Activated CD4-positive, CD25-positive, alpha-beta regulatory T cell (primary cell): ENCODE results near the gene SLC22A6.

Source experiments
- DNase-seq, 4 experiments: peaks; one replicate each; lab custom pipeline; 2025; lab: John Stamatoyannopoulos, UW

The SLC22A6 gene

DNA sequence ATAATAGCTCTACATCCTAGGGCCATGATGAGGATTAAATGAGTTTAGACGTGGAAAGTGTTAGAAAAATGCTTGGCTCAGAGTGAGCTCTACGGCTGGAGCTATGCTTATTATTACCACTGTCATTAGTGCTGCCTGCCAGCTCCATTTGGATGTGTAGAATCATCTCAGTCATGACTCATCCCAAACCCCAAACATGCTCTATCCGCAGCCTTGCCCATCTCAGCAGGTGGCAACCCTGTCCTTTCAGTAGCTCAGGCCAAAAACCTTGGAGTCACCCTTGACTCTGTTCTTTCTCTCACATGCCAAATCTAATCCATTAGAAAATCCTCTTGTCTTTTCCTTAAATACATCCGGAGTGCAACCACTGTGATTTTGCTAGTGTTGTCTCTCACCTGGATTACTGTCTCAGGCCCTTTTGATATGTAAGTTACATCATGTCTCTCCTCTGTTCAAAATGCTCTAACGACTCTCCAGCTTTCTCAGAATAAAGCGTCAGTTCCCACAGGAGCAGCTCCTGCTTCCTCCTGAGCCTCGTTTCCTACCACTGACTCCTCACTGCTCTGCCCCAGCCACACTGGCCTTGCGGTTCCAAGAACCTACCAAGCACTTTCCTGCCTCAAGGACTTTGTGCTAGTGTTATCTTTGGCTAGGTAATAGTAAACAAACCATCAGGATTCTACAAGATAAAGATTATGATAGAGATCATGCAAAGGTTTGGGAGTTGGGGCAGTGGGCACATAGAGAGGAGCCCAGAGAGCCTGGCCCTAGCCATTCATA, 53.1 kb downstream of the SLC22A6 start:
- DNase-seq = no peak

DNA sequence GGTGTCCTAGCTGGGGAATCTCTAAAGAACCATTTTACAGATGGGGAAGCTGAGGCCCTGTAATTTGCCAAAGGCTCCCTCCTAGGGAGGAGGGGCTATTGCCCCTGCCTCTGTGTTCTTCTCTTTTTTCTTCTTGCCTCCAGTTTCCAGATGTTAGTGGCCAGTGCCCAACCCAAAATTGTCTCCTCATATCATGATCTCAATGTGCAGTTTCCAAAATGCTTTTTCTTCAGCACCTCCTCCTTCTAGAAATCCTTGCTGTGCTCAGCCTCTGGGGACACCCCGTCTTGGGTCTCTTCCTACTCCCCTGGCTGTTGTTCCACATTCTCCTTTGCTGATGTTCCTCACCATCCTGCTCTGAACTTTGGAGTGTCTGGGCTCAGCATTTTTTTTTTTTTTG, 54.1 kb downstream of the SLC22A6 start:
- DNase-seq = no peak

DNA sequence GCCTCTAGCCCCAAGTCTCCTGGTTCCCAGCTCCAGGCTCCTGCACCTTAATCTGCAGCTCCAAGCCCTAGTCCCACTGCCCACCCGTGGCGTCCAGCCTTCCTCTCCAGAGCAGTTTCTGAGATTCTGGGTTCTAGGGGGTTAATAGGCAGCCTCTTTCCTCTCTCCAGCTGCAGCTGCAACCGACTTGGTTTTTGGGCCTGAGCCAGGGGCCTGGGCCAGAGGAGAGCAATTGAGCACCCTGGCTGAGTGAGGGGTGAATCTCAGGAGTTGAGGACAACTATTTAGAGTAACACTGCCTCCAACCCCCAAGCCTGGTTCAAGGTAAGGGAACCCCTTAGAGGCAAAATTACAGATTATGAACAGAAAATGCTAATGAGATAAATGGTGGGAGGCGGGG, 54.6 kb downstream of the SLC22A6 start:
- no peak for DNase-seq

DNA sequence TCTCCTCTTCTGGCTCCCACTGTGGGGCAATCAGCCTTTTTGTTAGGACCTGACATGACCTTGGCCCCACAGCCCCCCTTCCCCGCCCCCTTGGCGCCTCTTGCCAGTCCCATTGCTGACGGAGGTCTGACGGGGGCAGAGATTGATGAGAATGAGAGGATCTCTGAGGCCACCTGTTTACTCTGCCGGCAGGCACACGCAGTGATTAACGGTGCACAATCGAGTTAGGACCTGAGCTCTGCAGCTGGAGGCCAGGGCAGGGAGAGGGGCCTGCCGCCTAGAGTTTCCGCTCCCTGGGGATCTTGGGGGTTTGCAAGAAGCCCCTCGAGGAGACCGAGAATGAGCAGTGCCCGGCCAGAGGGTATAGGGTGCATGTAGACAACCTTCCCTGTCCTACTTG, 56.8 kb downstream of the SLC22A6 start:
- DNase-seq = no peak

DNA sequence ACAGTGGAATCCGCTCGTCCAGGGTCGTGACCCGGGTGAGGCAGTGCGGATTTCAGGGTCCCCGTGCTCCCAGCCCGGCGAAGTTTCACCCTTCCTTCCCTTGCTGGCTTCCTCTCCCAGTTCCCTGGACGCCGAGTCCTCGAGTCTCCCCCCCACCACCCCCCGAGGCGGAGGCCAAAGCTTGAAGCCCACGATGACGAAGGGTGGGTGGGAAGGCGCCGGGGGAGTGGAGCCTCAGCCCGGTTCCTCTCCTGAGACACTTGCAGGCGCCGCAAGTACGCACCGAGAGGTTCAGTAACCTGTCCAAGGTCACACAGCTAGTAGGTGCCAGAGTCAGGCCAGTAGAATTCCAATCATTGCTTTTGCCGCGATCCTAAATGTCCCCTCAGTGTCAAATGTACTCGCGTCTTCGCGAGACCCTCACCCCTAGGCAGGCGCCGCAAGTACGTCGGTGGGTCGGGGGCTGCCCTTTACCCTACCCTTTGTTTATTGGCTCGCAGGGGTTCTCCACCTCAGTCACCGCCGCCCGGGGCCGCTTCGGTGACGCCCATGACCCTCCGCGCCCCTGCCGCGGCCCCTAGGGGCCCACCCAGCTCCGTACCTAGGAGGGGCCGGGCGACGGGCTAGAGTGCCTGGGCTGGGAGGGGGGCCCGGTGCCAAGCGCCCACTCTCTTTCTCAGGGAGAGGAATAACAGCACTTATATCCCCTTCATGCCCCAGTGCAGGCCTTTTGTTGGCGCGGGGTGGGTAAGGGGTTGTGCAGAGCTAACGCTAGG, 57.9 kb downstream of the SLC22A6 start:
- DNase-seq = no peak
